OCI-LY3 (cell line): ENCODE results near the gene ERP27.

Source experiments
- CTCF ChIP-seq: fragments of 200-600, 300-600 bp; sonication (generic); IDR thresholded peaks from 2 replicates; pipeline ENCODE4 v1.5.1; 2014; ENCODE audit warnings: antibody characterized with exemption, low read length, low read depth
- EZH2phosphoT487 ChIP-seq: fragments of 200-600 bp; shearing (Covaris generic); IDR thresholded peaks from 2 replicates; pipeline ENCODE4 v1.6.1; 2018; ENCODE audit warnings: antibody characterized with exemption, mixed run types, low read depth

- no peak for TF ChIP-seq CTCF
- no peak for TF ChIP-seq EZH2phosphoT487
Observed at GRCh38 chr12:14880890-14881453, 57.4 kb downstream of the ERP27 start.
